GM12891 (cell line): ENCODE data around the gene STAT1.

Experiments used
- POLR2A ChIP-seq: IDR thresholded peaks from 2 replicates; pipeline ENCODE4 v1.6.1; 2011; ENCODE audit warnings: low read depth, low read length, control low read depth
- POLR2AphosphoS5 ChIP-seq: IDR thresholded peaks from 2 replicates; pipeline ENCODE4 v1.6.1; 2011; ENCODE audit warnings: low read depth, low read length, control low read depth
- TAF1 ChIP-seq: IDR thresholded peaks from 2 replicates; pipeline ENCODE4 v1.6.1; 2011; ENCODE audit warnings: low read depth, low read length, control low read depth

DNA sequence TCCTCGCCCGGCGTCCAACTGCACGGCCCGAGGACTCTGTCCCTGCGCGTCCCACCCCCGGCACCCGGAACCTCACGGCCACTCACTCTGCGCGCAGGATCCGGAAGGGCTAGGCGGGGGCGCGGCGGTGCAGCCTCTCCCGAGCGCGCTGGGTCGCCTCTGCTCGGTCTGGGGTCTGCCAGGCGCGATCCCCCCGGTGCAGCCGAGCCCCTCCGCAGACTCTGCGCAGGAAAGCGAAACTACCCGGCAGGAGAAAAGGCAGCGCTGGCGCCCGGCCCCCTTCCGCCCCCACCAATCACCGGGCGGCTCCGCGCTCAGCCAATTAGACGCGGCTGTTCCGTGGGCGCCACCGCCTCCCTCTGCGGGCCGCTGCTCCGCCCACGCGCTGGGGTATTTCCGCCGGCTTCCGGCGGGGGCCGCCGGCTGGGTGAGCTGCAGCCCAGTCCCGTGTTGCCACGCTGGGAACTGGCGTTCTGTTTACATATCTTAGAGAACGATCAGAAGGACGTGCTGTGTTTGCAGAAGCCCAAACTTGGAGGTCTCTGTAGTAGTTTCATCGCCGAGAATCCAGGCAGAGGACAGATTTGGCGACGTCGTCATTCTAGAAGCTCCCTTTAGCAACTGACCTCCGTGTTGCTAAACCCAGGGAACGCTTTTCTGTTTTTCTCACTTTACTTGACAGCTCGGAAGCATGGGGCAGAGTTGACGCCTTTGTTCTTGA is at the start of gene STAT1:
- TF ChIP-seq POLR2A = peak; percentile 98
- peak; percentile 97 for TF ChIP-seq POLR2AphosphoS5
- TF ChIP-seq TAF1 = peak; percentile 98
